Endothelial cell of umbilical vein (primary cell): ENCODE measurements around the gene CWC27. TPM values are rescaled to one million over a fixed set of nuclear protein-coding genes. Genes with fewer than 3 reads are reported as not detected.

Source experiments
- BruUV-seq: library from RNA; stranded (reverse); fragments of 400-500 nt; replicated peaks from 2 replicates; lab custom pipeline; 2021; lab: Mats Ljungman, UMichigan
- CTCF ChIA-PET: fragments of 300-600, 350-600 bp; sonication (Branson Sonifier 250); formaldehyde crosslinking; loops from one replicate; lab custom pipeline; 2021; ENCODE audit warnings: antibody characterized with exemption, inconsistent platforms; lab: Charles Lee
- POLR2A ChIA-PET: fragments of 300-600, 350-600 bp; sonication (Branson Sonifier 250); formaldehyde crosslinking; loops from one replicate; lab custom pipeline; 2021; ENCODE audit warnings: antibody characterized with exemption, inconsistent platforms; lab: Charles Lee
- DNase-seq: peaks from one replicate; pipeline ENCODE4 v3.0.0-alpha.2; 2011; ENCODE audit warnings: low read depth, low spot score
- FAIRE-seq: peaks from 2 replicates; lab custom pipeline; 2011; peaks lifted over from hg19 to GRCh38; lab: Jason Lieb, UNC
- H2AFZ ChIP-seq: 2 replicates; pipeline ENCODE4 v1.6.0; 2012; ENCODE audit warnings: low read depth, low read length, control low read depth, inconsistent platforms
- H3K27ac ChIP-seq: 2 replicates; pipeline ENCODE4 v1.5.1; 2011; ENCODE audit warnings: low read depth, mild to moderate bottlenecking, control low read depth, low read length, moderate library complexity; ENCODE audit not compliant: insufficient read depth
- H3K27me3 ChIP-seq, 2 experiments: 2 replicates each; pipeline versions ENCODE4 v1.6.0 to v1.6.1; 2011; ENCODE audit warnings: low read length in 2 of 2, mixed read lengths in 1 of 2; ENCODE audit not compliant: control insufficient read depth in 2 of 2, insufficient read depth in 2 of 2
- H3K36me3 ChIP-seq, 2 experiments: 2 replicates in 1 of 2; 3 replicates in 1 of 2; pipeline ENCODE4 v1.5.1; 2011; ENCODE audit warnings: low read length in 2 of 2, mild to moderate bottlenecking in 1 of 2, moderate library complexity in 1 of 2; ENCODE audit not compliant: control insufficient read depth in 2 of 2, insufficient read depth in 2 of 2; ENCODE audit errors: extremely low read depth in 1 of 2
- H3K4me1 ChIP-seq: 3 replicates; pipeline ENCODE4 v1.5.1; 2011; ENCODE audit warnings: mild to moderate bottlenecking, low read length; ENCODE audit not compliant: control insufficient read depth, insufficient read depth; ENCODE audit errors: extremely low read depth
- H3K4me2 ChIP-seq: 2 replicates; pipeline ENCODE4 v1.6.1; 2011; ENCODE audit warnings: low read length, control low read depth, mixed read lengths; ENCODE audit not compliant: insufficient read depth
- H3K4me3 ChIP-seq, 3 experiments: fragments of 200-600 bp in 1 of 3; sonication (generic), shearing (Covaris generic) in 1 of 3; replicated peaks in 1 of 3; 2 replicates each; pipeline ENCODE4 v1.5.1; 2011 to 2016; ENCODE audit warnings: control low read depth in 3 of 3, low read length in 3 of 3, mild to moderate bottlenecking in 2 of 3, inconsistent platforms in 1 of 3, low read depth in 1 of 3, moderate library complexity in 1 of 3; ENCODE audit not compliant: insufficient read depth in 1 of 3
- H3K79me2 ChIP-seq: 2 replicates; pipeline ENCODE4 v1.6.0; 2012; ENCODE audit warnings: low read length, inconsistent platforms; ENCODE audit not compliant: control insufficient read depth, insufficient read depth
- H3K9ac ChIP-seq: replicated peaks from 2 replicates; pipeline ENCODE3; 2011; ENCODE audit warnings: low read length, control low read depth; ENCODE audit not compliant: insufficient read depth; ENCODE audit errors: extremely low read depth
- H3K9me1 ChIP-seq: replicated peaks from 3 replicates; pipeline ENCODE4 v1.6.0; 2011; ENCODE audit warnings: mild to moderate bottlenecking, low read length; ENCODE audit not compliant: control insufficient read depth, insufficient read depth; ENCODE audit errors: extremely low read depth
- H3K9me3 ChIP-seq: replicated peaks from 2 replicates; pipeline ENCODE4 v1.5.1; 2012; ENCODE audit warnings: low read length, inconsistent platforms; ENCODE audit not compliant: control insufficient read depth, insufficient read depth
- H4K20me1 ChIP-seq: replicated peaks from 2 replicates; pipeline ENCODE3; 2011; ENCODE audit warnings: mild to moderate bottlenecking, low read length; ENCODE audit not compliant: control insufficient read depth, insufficient read depth; ENCODE audit errors: extremely low read depth
- EZH2 ChIP-seq: IDR thresholded peaks from 2 replicates; pipeline ENCODE4 v1.6.1; 2012; ENCODE audit warnings: borderline replicate concordance, low read depth, mild to moderate bottlenecking, moderate library complexity, low read length, inconsistent platforms; ENCODE audit not compliant: severe bottlenecking
- FOS ChIP-seq: IDR thresholded peaks from 2 replicates; pipeline ENCODE4 v1.6.1; 2011; ENCODE audit warnings: mild to moderate bottlenecking, low read length, moderate library complexity, borderline replicate concordance; ENCODE audit not compliant: insufficient read depth
- GATA2 ChIP-seq: IDR thresholded peaks from 2 replicates; pipeline ENCODE4 v1.7.0; 2011; ENCODE audit warnings: low read depth, mild to moderate bottlenecking, moderate library complexity, mixed read lengths, low read length; ENCODE audit not compliant: insufficient read length, insufficient read depth
- JUN ChIP-seq: IDR thresholded peaks from 2 replicates; pipeline ENCODE4 v1.6.1; 2011; ENCODE audit warnings: borderline replicate concordance, low read depth; ENCODE audit not compliant: insufficient read length, insufficient read depth
- MYC ChIP-seq: IDR thresholded peaks from one replicate; pipeline ENCODE4 v1.6.1; 2011; ENCODE audit warnings: mild to moderate bottlenecking, low read depth, low read length
- POLR2A ChIP-seq: IDR thresholded peaks from 2 replicates; pipeline ENCODE4 v1.6.1; 2012; ENCODE audit warnings: low read depth, mild to moderate bottlenecking, control low read depth, low read length
- POLR2AphosphoS5 ChIP-seq: IDR thresholded peaks from 2 replicates; pipeline ENCODE4 v1.6.1; 2012; ENCODE audit warnings: low read depth, mild to moderate bottlenecking, control low read depth, low read length, moderate library complexity; ENCODE audit not compliant: insufficient read depth
- dilution Hi-C: fragments of 300-500 bp; cut with MboI; formaldehyde crosslinking; loops from one replicate; pipeline ENCODE4 v1.15.0; 2019; ENCODE audit warnings: low sequenced_read_pairs; ENCODE audit not compliant: extremely low pct_ligation_motif_present
- intact Hi-C: fragments of 100-400 bp; cut with micrococcal nuclease; formaldehyde crosslinking; loops from one replicate; pipeline ENCODE4 v1.10.0; 2022
- polyA plus RNA-seq, 4 experiments: library from polyadenylated mRNA; depleted of rRNA in 3 of 4; stranded (reverse) in 3 of 4; unstranded in 1 of 4; fragments of >200 nt; gene quantifications; 2 replicates each; pipeline versions ENCODE4 v1.2.1 to v1.2.3, GENCODE V29; 2011 to 2012; ENCODE audit warnings: missing spikeins in 1 of 4
- total RNA-seq: library from RNA; stranded (reverse); gene quantifications from 2 replicates; pipeline ENCODE4 v1.2.3, GENCODE V29; 2021
- TF ChIP-seq, protein P1 (sequence below), 2 donors: IDR thresholded peaks; 1 replicate in 1 of 2; 2 replicates in 1 of 2; pipeline ENCODE4 v1.5.1; 2011; ENCODE audit warnings: low read length in 2 of 2, mild to moderate bottlenecking in 2 of 2, moderate library complexity in 2 of 2, control low read depth in 1 of 2, inconsistent platforms in 1 of 2, low read depth in 1 of 2; ENCODE audit not compliant: insufficient read depth in 1 of 2; ENCODE audit errors: extremely low read depth in 1 of 2
- TF ChIP-seq, protein P2 (sequence below): IDR thresholded peaks from 2 replicates; pipeline ENCODE4 v1.6.1; 2011; ENCODE audit not compliant: insufficient read depth, insufficient read length

CWC27 gene
- total and polyA plus RNA-seq, 2 donors (not counting 3 experiments of a cell fraction or from before 2014, with no cell fraction given): 11.9 to 23.8 TPM

DNA sequence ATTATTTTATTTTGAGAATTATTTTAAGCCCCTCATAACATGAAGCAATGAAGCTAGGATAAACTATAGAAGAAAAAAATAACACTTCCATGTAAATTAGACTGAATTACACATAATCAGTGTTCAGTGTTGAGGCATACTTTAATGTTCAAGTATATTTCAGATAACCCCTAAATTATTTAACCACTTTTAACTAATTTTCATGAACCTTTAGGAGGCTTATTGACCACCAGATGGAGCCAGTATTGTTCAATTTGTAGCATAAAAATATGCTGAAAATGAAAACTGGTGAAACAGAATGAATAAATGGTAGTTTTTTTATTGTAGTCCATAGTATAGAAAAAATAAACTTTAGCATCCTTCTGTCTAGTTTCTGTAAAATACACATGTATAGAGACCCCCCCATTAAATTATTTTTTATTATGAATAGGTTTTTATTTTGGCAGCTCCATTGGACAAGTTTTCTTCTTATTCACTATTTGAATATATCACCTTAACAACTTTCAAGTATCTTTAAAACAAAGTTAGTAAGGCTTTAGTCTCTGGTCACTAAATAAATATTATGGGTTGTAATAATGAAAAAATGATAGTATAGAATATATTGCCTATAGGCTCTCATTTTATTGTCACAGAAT lies 190.1 kb downstream of the CWC27 start:
- dilution Hi-C loops: no loop called here
- TF ChIP-seq, protein P1, sequence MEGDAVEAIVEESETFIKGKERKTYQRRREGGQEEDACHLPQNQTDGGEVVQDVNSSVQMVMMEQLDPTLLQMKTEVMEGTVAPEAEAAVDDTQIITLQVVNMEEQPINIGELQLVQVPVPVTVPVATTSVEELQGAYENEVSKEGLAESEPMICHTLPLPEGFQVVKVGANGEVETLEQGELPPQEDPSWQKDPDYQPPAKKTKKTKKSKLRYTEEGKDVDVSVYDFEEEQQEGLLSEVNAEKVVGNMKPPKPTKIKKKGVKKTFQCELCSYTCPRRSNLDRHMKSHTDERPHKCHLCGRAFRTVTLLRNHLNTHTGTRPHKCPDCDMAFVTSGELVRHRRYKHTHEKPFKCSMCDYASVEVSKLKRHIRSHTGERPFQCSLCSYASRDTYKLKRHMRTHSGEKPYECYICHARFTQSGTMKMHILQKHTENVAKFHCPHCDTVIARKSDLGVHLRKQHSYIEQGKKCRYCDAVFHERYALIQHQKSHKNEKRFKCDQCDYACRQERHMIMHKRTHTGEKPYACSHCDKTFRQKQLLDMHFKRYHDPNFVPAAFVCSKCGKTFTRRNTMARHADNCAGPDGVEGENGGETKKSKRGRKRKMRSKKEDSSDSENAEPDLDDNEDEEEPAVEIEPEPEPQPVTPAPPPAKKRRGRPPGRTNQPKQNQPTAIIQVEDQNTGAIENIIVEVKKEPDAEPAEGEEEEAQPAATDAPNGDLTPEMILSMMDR (IDR thresholded peaks at IDR 0.05; ENCODE audit: extremely low read depth in 1 of 2, insufficient read depth in 1 of 2, low read depth in 1 of 2, low read length in 2 of 2): peak; percentile 27 to 39
- no peak for TF ChIP-seq POLR2AphosphoS5
- BruUV-seq: no TSS peak
- DNase-seq (peak; percentile 43), FAIRE-seq (no peak)
- Histone ChIP-seq H3K4me3 (no peak overlapping the region), H3K79me2 (no peaks in the 10 kb centered on the region), H3K4me2 (no peak overlapping the region), H3K9ac (no peak overlapping the region), H4K20me1 (no peaks in the 10 kb centered on the region), H3K27me3 (no peaks in the 10 kb centered on the region), H3K27ac (no peak overlapping the region), H3K9me3 (peaks cover 5% of the 10 kb centered on the region), H3K36me3 (no peaks in the 10 kb centered on the region), H2AFZ (no peak overlapping the region), H3K4me1 (no peaks in the 10 kb centered on the region), H3K9me1 (peaks cover 2% of the 10 kb centered on the region)
- POLR2A ChIA-PET: no interaction called here
- intact Hi-C loops: loop anchor here (1.0 to 10.0 kb wide), 4 partner anchors 142 to 524 kb away; no protein-coding TSS in a partner anchor
- CTCF ChIA-PET: interaction anchor here (0.6 to 6.7 kb wide), 14 partner anchors 10 to 605 kb away, joined by 3 to 135 read pairs (median 5); partner anchors contain the start of gene ADAMTS6

DNA sequence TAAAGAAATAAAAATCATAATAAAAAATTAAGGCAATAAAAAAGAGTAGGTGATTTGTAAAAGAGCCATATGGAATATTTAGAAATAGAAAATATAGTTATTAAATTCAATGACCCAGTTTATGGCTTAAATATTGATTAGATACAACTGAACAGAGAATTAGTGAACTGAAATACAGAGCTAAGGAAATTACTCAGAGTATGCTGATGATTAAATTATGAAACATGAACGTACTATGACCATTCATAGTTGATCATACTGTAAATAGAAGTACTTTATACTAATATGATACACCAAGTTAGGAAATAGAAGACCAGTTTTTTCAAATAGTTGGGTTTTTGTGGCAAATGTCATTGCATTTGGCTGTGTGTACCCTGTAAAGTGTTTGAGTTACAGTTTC lies 194.5 kb downstream of the CWC27 start:
- no peak overlapping the region for H3K9ac ChIP-seq
- no peaks in the 10 kb centered on the region for H3K79me2 ChIP-seq
- no peaks in the 10 kb centered on the region for H3K9me1 ChIP-seq
- H3K4me1 ChIP-seq: no peaks in the 10 kb centered on the region
- ChIA-PET POLR2A (no interaction called here), CTCF (interaction anchor here (2.4 kb wide), 1 partner anchor 520 kb away, joined by 15 read pairs; no protein-coding TSS in a partner anchor)
- H3K27ac ChIP-seq: no peak overlapping the region
- no peaks in the 10 kb centered on the region for H3K36me3 ChIP-seq
- peaks cover 5% of the 10 kb centered on the region for H3K9me3 ChIP-seq
- no peaks in the 10 kb centered on the region for H4K20me1 ChIP-seq
- intact Hi-C loops: no loop called here
- H3K4me2 ChIP-seq: no peak overlapping the region
- BruUV-seq: no TSS peak
- dilution Hi-C loops: no loop called here
- no peak for TF ChIP-seq FOS
- TF ChIP-seq POLR2AphosphoS5: no peak
- TF ChIP-seq, protein P2, sequence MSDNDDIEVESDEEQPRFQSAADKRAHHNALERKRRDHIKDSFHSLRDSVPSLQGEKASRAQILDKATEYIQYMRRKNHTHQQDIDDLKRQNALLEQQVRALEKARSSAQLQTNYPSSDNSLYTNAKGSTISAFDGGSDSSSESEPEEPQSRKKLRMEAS: no peak
- TF ChIP-seq GATA2: no peak
- no peak for TF ChIP-seq EZH2
- no peak for TF ChIP-seq POLR2A
- TF ChIP-seq, protein P1 (IDR thresholded peaks at IDR 0.05; ENCODE audit: extremely low read depth in 1 of 2, insufficient read depth in 1 of 2, low read depth in 1 of 2, low read length in 2 of 2): no peak
- no peak for TF ChIP-seq MYC
- TF ChIP-seq JUN: no peak
- no peak for DNase-seq
- H3K4me3 ChIP-seq: no peak overlapping the region
- H3K27me3 ChIP-seq: no peaks in the 10 kb centered on the region
- no peak overlapping the region for H2AFZ ChIP-seq
- no peak for FAIRE-seq
